Measurements from ENCODE around the gene ZNF292. TPM values are rescaled to one million over a fixed set of nuclear protein-coding genes. Genes with fewer than 3 reads are reported as not detected.

ZNF292 gene
- polyA plus RNA-seq, 1 of the 3 experiments (the other 2 are of a cell fraction) = 3.2 TPM

GRCh38 chr6:87154993-87155841, at the start of gene ZNF292 (continued):
- TF ChIP-seq, protein P1, sequence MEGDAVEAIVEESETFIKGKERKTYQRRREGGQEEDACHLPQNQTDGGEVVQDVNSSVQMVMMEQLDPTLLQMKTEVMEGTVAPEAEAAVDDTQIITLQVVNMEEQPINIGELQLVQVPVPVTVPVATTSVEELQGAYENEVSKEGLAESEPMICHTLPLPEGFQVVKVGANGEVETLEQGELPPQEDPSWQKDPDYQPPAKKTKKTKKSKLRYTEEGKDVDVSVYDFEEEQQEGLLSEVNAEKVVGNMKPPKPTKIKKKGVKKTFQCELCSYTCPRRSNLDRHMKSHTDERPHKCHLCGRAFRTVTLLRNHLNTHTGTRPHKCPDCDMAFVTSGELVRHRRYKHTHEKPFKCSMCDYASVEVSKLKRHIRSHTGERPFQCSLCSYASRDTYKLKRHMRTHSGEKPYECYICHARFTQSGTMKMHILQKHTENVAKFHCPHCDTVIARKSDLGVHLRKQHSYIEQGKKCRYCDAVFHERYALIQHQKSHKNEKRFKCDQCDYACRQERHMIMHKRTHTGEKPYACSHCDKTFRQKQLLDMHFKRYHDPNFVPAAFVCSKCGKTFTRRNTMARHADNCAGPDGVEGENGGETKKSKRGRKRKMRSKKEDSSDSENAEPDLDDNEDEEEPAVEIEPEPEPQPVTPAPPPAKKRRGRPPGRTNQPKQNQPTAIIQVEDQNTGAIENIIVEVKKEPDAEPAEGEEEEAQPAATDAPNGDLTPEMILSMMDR (IDR thresholded peaks at IDR 0.05) = no peak
- no peak for TF ChIP-seq SIN3A (IDR thresholded peaks at IDR 0.05; ENCODE audit: borderline replicate concordance, low read depth, low read length)
- TF ChIP-seq, protein P2, sequence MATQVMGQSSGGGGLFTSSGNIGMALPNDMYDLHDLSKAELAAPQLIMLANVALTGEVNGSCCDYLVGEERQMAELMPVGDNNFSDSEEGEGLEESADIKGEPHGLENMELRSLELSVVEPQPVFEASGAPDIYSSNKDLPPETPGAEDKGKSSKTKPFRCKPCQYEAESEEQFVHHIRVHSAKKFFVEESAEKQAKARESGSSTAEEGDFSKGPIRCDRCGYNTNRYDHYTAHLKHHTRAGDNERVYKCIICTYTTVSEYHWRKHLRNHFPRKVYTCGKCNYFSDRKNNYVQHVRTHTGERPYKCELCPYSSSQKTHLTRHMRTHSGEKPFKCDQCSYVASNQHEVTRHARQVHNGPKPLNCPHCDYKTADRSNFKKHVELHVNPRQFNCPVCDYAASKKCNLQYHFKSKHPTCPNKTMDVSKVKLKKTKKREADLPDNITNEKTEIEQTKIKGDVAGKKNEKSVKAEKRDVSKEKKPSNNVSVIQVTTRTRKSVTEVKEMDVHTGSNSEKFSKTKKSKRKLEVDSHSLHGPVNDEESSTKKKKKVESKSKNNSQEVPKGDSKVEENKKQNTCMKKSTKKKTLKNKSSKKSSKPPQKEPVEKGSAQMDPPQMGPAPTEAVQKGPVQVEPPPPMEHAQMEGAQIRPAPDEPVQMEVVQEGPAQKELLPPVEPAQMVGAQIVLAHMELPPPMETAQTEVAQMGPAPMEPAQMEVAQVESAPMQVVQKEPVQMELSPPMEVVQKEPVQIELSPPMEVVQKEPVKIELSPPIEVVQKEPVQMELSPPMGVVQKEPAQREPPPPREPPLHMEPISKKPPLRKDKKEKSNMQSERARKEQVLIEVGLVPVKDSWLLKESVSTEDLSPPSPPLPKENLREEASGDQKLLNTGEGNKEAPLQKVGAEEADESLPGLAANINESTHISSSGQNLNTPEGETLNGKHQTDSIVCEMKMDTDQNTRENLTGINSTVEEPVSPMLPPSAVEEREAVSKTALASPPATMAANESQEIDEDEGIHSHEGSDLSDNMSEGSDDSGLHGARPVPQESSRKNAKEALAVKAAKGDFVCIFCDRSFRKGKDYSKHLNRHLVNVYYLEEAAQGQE (IDR thresholded peaks at IDR 0.05; ENCODE audit: low read depth, low read length) = 0 out of 2 replicates have a peak, but pooled peaks have one; percentile 13
- TF ChIP-seq RAD21 (IDR thresholded peaks at IDR 0.05; ENCODE audit: low read length) = no peak; the same call in 1 of the 2 replicates
- TF ChIP-seq EP300 (IDR thresholded peaks at IDR 0.05; ENCODE audit: borderline replicate concordance in 1 of 2, low read depth in 1 of 2, low read length in 1 of 2) = peak in 1 of 2 experiments; percentile 44; a peak in 1 of 4 replicates
- TF ChIP-seq TEAD4 (IDR thresholded peaks at IDR 0.05; ENCODE audit: borderline replicate concordance, insufficient read depth) = 0 out of 2 replicates have a peak, but pooled peaks have one; percentile 6
- peak; percentile 68 for TF ChIP-seq TAF1 (IDR thresholded peaks at IDR 0.05; ENCODE audit: borderline replicate concordance, low read depth, low read length)

- Histone ChIP-seq H4K20me1 (ENCODE audit: insufficient read depth) (no peaks in the 10 kb centered on the region), H3K27me3 (ENCODE audit: insufficient read depth) (no peaks in the 10 kb centered on the region), H3K79me2 (ENCODE audit: insufficient read depth) (no peaks in the 10 kb centered on the region), H3K9ac (no peak overlapping the region), H3K4me3 (ENCODE audit: low read depth in 2 of 2, low read length in 1 of 2) (no peak overlapping the region), H3K4me2 (peak overlapping the region; percentile 37), H3K27ac (ENCODE audit: low read depth in 2 of 2, low read length in 1 of 2) (peak overlapping the region in 1 of 2 experiments; percentile 69; a peak in 2 of 4 replicates), H3K4me1 (ENCODE audit: control insufficient read depth in 1 of 2, insufficient read depth in 2 of 2, low read depth in 1 of 2, low read length in 1 of 2) (peaks cover 0 to 13% of the 10 kb centered on the region in 2 experiments; a peak in 1 of 4 replicates), H3K9me2 (no peaks in the 10 kb centered on the region), H2AFZ (ENCODE audit: low read depth) (peak overlapping the region; percentile 63; the same call in 1 of the 2 replicates), H3K9me3 (no peaks in the 10 kb centered on the region), H3F3A (replicated peaks; ENCODE audit: insufficient read depth) (peaks cover 19% of the 10 kb centered on the region), H3K36me3 (replicated peaks in 1 of 2; ENCODE audit: control insufficient read depth in 1 of 2, insufficient read depth in 2 of 2, low read length in 1 of 2) (no peaks in the 10 kb centered on the region)
- peak; percentile 68 for TF ChIP-seq FOSL2 (IDR thresholded peaks at IDR 0.05; ENCODE audit: borderline replicate concordance, low read depth)
- no peak for TF ChIP-seq FOXM1 (IDR thresholded peaks at IDR 0.05; ENCODE audit: low read depth)
- peak; percentile 30; the same call in 1 of the 2 replicates for TF ChIP-seq PBX3 (IDR thresholded peaks at IDR 0.05)
- peak; percentile 53 for TF ChIP-seq JUND (IDR thresholded peaks at IDR 0.05)
- no peak for TF ChIP-seq TEAD4 (IDR thresholded peaks at IDR 0.05; ENCODE audit: borderline replicate concordance, insufficient read depth)
- peak; percentile 29; the same call in 1 of the 2 replicates for TF ChIP-seq TCF12 (IDR thresholded peaks at IDR 0.05)
- TF ChIP-seq TAF1 (IDR thresholded peaks at IDR 0.05; ENCODE audit: borderline replicate concordance, low read depth, low read length) = no peak
- DNase-seq = no peak
- CTCF ChIA-PET = interaction anchor here (0.9 to 1.4 kb wide), 2 partner anchors 27 kb away, joined by 4 to 5 read pairs; no protein-coding TSS in a partner anchor
- POLR2A ChIA-PET = no interaction called here
Measured at GRCh38 chr6:87105823-87106222, 49.5 kb upstream of the ZNF292 start.

Data from SK-N-SH (cell line).